ENCODE data around the gene RGS6. TPM values are rescaled to one million over a fixed set of nuclear protein-coding genes. Genes with fewer than 3 reads are reported as not detected.
A peak's percentile ranks its signal among the peaks of the same experiment; 100 is the strongest.

Gene RGS6
- total and polyA plus RNA-seq, 8 donors, result 0.12 to 4.1 (median 2.8) TPM

- Histone ChIP-seq H3K4me3 (no peak overlapping the region), H3K27ac (no peak overlapping the region), H3K27me3 (no peaks in the 10 kb centered on the region), H3K36me3 (no peaks in the 10 kb centered on the region), H3K4me1 (no peaks in the 10 kb centered on the region), H3K9me3 (no peaks in the 10 kb centered on the region)
- TF ChIP-seq CTCF (IDR thresholded peaks at IDR 0.05), result peak; percentile 56 to 57
- ATAC-seq (peak; percentile 80), DNase-seq (peak in 2 of 4 donors; percentile 17 to 24)
- intact Hi-C loops (cut with DNase I), result no loop called here
These were observed 91.8 kb downstream of the RGS6 start for GRCh38 chr14:72024043-72024407.

- intact Hi-C loops (cut with DNase I), result no loop called here
- no peak for TF ChIP-seq CTCF (IDR thresholded peaks at IDR 0.05)
- ATAC-seq (no peak), DNase-seq (no peak)
- no peaks in the 10 kb centered on the region for H3K36me3 ChIP-seq
- H3K9me3 ChIP-seq, result no peaks in the 10 kb centered on the region
- no peaks in the 10 kb centered on the region for H3K27me3 ChIP-seq
- no peak overlapping the region for H3K27ac ChIP-seq
- H3K4me3 ChIP-seq, result no peak overlapping the region
- H3K4me1 ChIP-seq, result no peaks in the 10 kb centered on the region
These were observed 92.3 kb downstream of the RGS6 start for GRCh38 chr14:72024504-72024903.

GRCh38 chr14:72026536-72026935 lies 94.3 kb downstream of the RGS6 start:
- ATAC-seq (no peak), DNase-seq (no peak)
- H3K4me1 ChIP-seq, result no peaks in the 10 kb centered on the region
- no peak overlapping the region for H3K27ac ChIP-seq
- no peaks in the 10 kb centered on the region for H3K36me3 ChIP-seq
- H3K27me3 ChIP-seq, result no peaks in the 10 kb centered on the region
- TF ChIP-seq CTCF (IDR thresholded peaks at IDR 0.05), result no peak
- no peak overlapping the region for H3K4me3 ChIP-seq
- peaks cover 0 to 4% of the 10 kb centered on the region in 2 donors for H3K9me3 ChIP-seq
- intact Hi-C loops (cut with DNase I), result no loop called here

- no peak for TF ChIP-seq CTCF (IDR thresholded peaks at IDR 0.05)
- ATAC-seq, result no peak
- no peak for DNase-seq
- no peaks in the 10 kb centered on the region for H3K4me1 ChIP-seq
- intact Hi-C loops (cut with DNase I), result no loop called here
- H3K4me3 ChIP-seq, result no peak overlapping the region
- no peaks in the 10 kb centered on the region for H3K27me3 ChIP-seq
- H3K27ac ChIP-seq, result no peak overlapping the region
- no peaks in the 10 kb centered on the region for H3K36me3 ChIP-seq
- peaks cover 0 to 4% of the 10 kb centered on the region in 2 donors for H3K9me3 ChIP-seq
These were observed 94.8 kb downstream of the RGS6 start for GRCh38 chr14:72027061-72027460.

GRCh38 chr14:72033365-72033764 lies 101.1 kb downstream of the RGS6 start:
- ATAC-seq (no peak), DNase-seq (no peak)
- Histone ChIP-seq H3K4me1 (no peaks in the 10 kb centered on the region), H3K27me3 (no peaks in the 10 kb centered on the region), H3K9me3 (peaks cover 0 to 4% of the 10 kb centered on the region in 2 donors), H3K36me3 (no peaks in the 10 kb centered on the region), H3K4me3 (no peak overlapping the region), H3K27ac (no peak overlapping the region)
- no peak for TF ChIP-seq CTCF (IDR thresholded peaks at IDR 0.05)
- intact Hi-C loops (cut with DNase I), result no loop called here

Measured in left lung (tissue), 10 donors.